Skin of body (tissue), 2 donors: ENCODE measurements around the gene HADHA. TPM values are rescaled to one million over a fixed set of nuclear protein-coding genes. Genes with fewer than 3 reads are reported as not detected.
"Not testable (repeated sequence)": the region's sequence is repeated elsewhere in the genome, so short reads cannot be mapped to it uniquely, and the experiment has no call there.

Experiments used
- DNase-seq: peaks from one replicate; lab custom pipeline; 2025; lab: John Stamatoyannopoulos, UW
- total RNA-seq: library from RNA; depleted of rRNA; stranded (reverse); fragments of >200 nt; gene quantifications from one replicate; pipeline ENCODE4 v1.2.3, GENCODE V29; 2014

Gene HADHA
- 136 TPM for total RNA-seq

GRCh38 chr2:26244309-26245230 is at the start of gene HADHA, which contains the start of gene HADHB:
Gene HADHA (minus strand): TSS chr2:26244632. CDS start chr2:26244596, 36 bp downstream.
Gene HADHB (plus strand): TSS chr2:26244939. CDS start chr2:26254255, 9,316 bp downstream.
- DNase-seq: peak; percentile 87

GRCh38 chr2:26292646-26293045 is 48.2 kb upstream of the HADHA start:
- no peak for DNase-seq

- DNase-seq: no peak
These were observed 45.6 kb upstream of the HADHA start for GRCh38 chr2:26290001-26290400.

- no peak for DNase-seq
These were observed 41.5 kb upstream of the HADHA start for GRCh38 chr2:26285931-26286330.

GRCh38 chr2:26284132-26284531 is 39.7 kb upstream of the HADHA start:
- DNase-seq: no peak

- DNase-seq: no peak
These were observed 39.2 kb upstream of the HADHA start for GRCh38 chr2:26283606-26284005.

- DNase-seq: no peak
These were observed 36.8 kb upstream of the HADHA start for GRCh38 chr2:26281226-26281625.

GRCh38 chr2:26279886-26280285 is 35.5 kb upstream of the HADHA start:
- DNase-seq: no peak

GRCh38 chr2:26276484-26277227 is 32.2 kb upstream of the HADHA start:
- DNase-seq: no peak

- peak; percentile 21 for DNase-seq
These were observed 29.7 kb upstream of the HADHA start for GRCh38 chr2:26274058-26274613.

GRCh38 chr2:26273501-26273900 is 29.1 kb upstream of the HADHA start:
- no peak for DNase-seq

- DNase-seq: no peak
These were observed 25.9 kb upstream of the HADHA start for GRCh38 chr2:26270373-26270772.

- no peak for DNase-seq
These were observed 25.2 kb upstream of the HADHA start for GRCh38 chr2:26269571-26270158.

- DNase-seq: not testable (repeated sequence)
These were observed 24.4 kb upstream of the HADHA start for GRCh38 chr2:26268670-26269385.

- no peak for DNase-seq
These were observed 23.8 kb upstream of the HADHA start for GRCh38 chr2:26268213-26268612.

- DNase-seq: not testable (repeated sequence)
These were observed 14.4 kb upstream of the HADHA start for GRCh38 chr2:26258836-26259235.

- DNase-seq: no peak
These were observed 11.4 kb upstream of the HADHA start for GRCh38 chr2:26255759-26256384.

- DNase-seq: no peak
These were observed 7.5 kb upstream of the HADHA start for GRCh38 chr2:26251893-26252292.

GRCh38 chr2:26249625-26250024 is 5.2 kb upstream of the HADHA start:
- no peak for DNase-seq

GRCh38 chr2:26246818-26247217 is 2.4 kb upstream of the HADHA start:
- no peak for DNase-seq
